Activated CD4-positive, alpha-beta T cell treated with anti-CD3 and anti-CD28 coated beads, Interleukin-2, amount 10 ng/mL, durations not matched to agents 24 days and 14 days (primary cell): ENCODE measurements around the gene MPZ. TPM values are rescaled to one million over a fixed set of nuclear protein-coding genes. Genes with fewer than 3 reads are reported as not detected.

Experiments used
- DNase-seq: peaks from one replicate; pipeline ENCODE4 v3.0.0; 2022
- H3K27ac Mint-ChIP-seq: one replicate; pipeline ENCODE4 v1.8.0; 2022; ENCODE audit warnings: mild to moderate bottlenecking, mixed read lengths
- H3K27me3 Mint-ChIP-seq: one replicate; pipeline ENCODE4 v1.8.0; 2022; ENCODE audit warnings: mixed read lengths
- H3K36me3 Mint-ChIP-seq: one replicate; pipeline ENCODE4 v1.8.0; 2022; ENCODE audit warnings: low read depth, mild to moderate bottlenecking, mixed read lengths
- H3K4me1 Mint-ChIP-seq: one replicate; pipeline ENCODE4 v1.8.0; 2021; ENCODE audit warnings: mixed read lengths
- H3K4me3 Mint-ChIP-seq: one replicate; pipeline ENCODE4 v1.8.0; 2022; ENCODE audit warnings: mild to moderate bottlenecking, moderate library complexity, mixed read lengths
- H3K9me3 Mint-ChIP-seq: one replicate; pipeline ENCODE4 v1.8.0; 2021; ENCODE audit warnings: mixed read lengths
- intact Hi-C: fragments of 100-400 bp; cut with micrococcal nuclease; formaldehyde crosslinking; loops from one replicate; pipeline ENCODE4 v1.15.1; 2023
- total RNA-seq: library from RNA; stranded (reverse); gene quantifications from 2 replicates; pipeline ENCODE4 v1.2.3, GENCODE V29; 2022

Gene MPZ
- total RNA-seq, 1 donor from 2014 or later = 2.8 TPM

DNA sequence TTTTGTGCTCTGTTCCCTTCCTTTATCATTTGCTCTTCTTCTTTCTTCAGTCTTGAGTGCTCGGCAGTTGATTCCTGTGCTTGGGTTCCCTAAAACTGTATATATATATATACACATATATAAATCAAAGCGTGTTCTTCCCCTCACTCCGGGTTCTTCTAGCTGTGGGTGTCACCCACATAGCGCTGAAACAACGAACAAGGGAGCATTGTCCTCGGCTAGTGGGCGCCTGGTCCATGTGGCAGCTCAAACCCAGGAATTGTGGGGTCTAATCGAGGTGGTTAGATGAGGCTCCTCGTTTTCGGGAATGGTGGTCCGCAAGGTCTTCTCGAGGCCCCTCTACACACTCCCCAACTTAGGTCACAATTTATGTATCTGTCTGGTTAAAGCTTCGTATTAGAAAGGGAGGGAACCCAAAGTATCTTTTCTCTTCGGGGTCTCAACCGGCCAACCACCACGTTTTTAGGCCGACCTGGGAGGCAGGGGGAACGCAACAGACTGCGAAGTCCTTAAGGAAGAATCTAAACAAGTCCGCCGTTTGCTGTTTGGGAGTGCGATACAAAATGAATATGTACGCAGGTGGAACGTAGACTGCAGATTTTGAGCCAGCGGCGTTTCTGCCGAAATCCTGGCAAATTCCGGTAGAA lies 3.9 kb upstream of the MPZ start:
- H3K4me1 Mint-ChIP-seq = peaks cover 22% of the 10 kb centered on the region
- peak overlapping the region; percentile 97 for H3K4me3 Mint-ChIP-seq
- intact Hi-C loops = loop anchor here (1.0 to 10.0 kb wide), 3 partner anchors 7 to 87 kb away; partner anchors contain the start of genes CFAP126 and TOMM40L
- H3K27ac Mint-ChIP-seq = peak overlapping the region; percentile 97
- no peaks in the 10 kb centered on the region for H3K36me3 Mint-ChIP-seq
- H3K27me3 Mint-ChIP-seq = no peaks in the 10 kb centered on the region
- no peak for DNase-seq
- no peaks in the 10 kb centered on the region for H3K9me3 Mint-ChIP-seq

DNA sequence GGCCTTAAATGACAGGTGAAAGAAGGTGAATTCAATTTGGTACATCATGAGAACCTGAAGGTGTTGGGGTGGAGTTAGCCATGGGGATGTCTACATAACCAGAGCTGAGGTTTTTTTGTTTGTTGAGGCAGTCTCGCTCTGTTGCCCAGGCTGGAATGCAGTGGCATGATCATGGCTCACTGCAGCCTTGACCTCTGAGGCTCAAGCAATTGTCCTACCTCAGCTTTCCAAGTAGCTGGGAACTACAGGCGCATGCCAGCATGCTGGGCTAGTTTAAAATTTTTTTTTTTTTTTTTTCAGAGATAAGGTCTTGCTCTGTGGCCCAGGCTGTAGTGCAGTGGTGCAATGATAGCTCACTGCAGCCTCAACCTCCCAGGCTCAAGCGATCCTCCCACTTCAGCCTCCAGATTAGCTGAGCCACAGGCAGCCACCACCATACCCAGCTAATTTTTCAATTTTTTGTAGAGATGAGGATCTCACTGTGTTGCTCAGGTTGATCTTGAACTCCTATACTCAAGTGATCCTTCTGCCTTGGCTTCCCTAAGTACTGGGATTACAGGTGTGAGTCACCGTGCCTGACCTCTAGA lies 1.9 kb upstream of the MPZ start:
- no peak for DNase-seq
- no peaks in the 10 kb centered on the region for H3K27me3 Mint-ChIP-seq
- no peaks in the 10 kb centered on the region for H3K36me3 Mint-ChIP-seq
- H3K9me3 Mint-ChIP-seq = no peaks in the 10 kb centered on the region
- intact Hi-C loops = loop anchor here (10.0 kb wide), 1 partner anchor 53 kb away; the partner anchor contains the start of gene CFAP126
- H3K27ac Mint-ChIP-seq = no peak overlapping the region
- no peak overlapping the region for H3K4me3 Mint-ChIP-seq
- peaks cover 33% of the 10 kb centered on the region for H3K4me1 Mint-ChIP-seq

DNA sequence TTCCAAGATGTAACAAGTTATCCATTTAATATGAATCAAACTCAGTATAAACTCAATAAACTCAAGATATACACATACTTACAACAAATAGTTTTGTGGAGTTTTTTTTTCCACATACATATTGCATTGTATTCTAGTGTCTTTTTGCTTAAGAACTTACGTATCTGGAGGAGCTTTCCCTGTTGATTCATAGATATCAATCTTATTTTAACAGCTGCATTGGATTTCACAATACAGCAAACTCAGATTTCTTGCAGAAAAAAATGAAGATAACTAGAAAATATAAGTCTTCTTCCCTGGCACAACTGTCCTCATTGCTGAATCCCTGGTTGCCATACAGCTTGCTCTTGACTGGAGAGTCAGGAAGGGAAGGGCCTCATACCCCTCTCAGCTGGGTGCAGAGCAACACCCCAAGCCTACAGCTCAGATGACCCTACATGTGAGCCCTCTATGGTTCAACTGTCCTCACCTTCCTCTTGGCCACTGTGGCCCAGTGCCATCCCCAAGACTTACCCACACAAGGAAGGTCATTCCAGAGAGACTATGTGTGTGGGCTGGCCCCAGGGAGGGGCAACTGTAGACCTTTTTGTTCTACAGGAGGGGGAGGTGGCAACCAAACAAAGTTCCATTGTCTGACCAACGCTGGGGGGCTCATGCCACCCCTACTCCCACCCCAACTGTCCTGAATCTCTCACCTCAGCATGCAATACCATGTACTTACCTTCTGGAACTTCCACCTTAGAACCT lies 1.7 kb downstream of the MPZ start:
- no peak overlapping the region for H3K27ac Mint-ChIP-seq
- DNase-seq = no peak
- peaks cover 38% of the 10 kb centered on the region for H3K4me1 Mint-ChIP-seq
- intact Hi-C loops = loop anchor here (2.0 kb wide), 1 partner anchor 75 kb away; no protein-coding TSS in a partner anchor
- no peak overlapping the region for H3K4me3 Mint-ChIP-seq
- H3K36me3 Mint-ChIP-seq = peaks cover 6% of the 10 kb centered on the region
- no peaks in the 10 kb centered on the region for H3K27me3 Mint-ChIP-seq
- no peaks in the 10 kb centered on the region for H3K9me3 Mint-ChIP-seq

DNA sequence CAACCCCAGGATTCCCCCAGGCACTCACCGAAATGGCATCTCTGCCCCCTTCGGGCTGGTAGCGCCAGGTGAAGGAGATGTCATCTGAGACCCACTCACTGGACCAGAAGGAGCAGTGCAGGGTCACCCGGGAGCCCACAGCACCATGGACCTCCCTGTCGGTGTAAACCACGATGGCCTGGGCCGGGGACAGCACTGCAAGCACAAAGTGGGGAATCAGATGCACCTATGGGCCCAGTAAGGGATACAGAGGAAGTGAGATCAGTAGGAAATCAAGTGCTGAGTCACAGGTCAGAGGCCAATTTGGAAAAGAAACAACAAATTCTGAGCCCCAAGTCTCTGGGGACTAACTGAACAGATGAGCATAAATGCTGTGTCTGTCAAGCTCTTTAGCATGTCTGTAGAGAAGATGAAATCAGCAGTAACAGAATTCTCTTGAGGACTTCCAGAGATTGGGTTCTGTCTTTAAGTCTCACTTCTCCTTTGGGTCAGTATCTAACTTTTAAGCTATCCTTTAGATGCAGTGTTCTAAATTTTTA lies 2.5 kb downstream of the MPZ start:
- Mint-ChIP-seq H3K9me3 (no peaks in the 10 kb centered on the region), H3K4me1 (peaks cover 38% of the 10 kb centered on the region), H3K27ac (peak overlapping the region; percentile 67), H3K27me3 (no peaks in the 10 kb centered on the region), H3K4me3 (peak overlapping the region; percentile 17), H3K36me3 (peaks cover 6% of the 10 kb centered on the region)
- intact Hi-C loops = loop anchor here (2.0 kb wide), 1 partner anchor 76 kb away; no protein-coding TSS in a partner anchor
- peak; percentile 71 for DNase-seq

DNA sequence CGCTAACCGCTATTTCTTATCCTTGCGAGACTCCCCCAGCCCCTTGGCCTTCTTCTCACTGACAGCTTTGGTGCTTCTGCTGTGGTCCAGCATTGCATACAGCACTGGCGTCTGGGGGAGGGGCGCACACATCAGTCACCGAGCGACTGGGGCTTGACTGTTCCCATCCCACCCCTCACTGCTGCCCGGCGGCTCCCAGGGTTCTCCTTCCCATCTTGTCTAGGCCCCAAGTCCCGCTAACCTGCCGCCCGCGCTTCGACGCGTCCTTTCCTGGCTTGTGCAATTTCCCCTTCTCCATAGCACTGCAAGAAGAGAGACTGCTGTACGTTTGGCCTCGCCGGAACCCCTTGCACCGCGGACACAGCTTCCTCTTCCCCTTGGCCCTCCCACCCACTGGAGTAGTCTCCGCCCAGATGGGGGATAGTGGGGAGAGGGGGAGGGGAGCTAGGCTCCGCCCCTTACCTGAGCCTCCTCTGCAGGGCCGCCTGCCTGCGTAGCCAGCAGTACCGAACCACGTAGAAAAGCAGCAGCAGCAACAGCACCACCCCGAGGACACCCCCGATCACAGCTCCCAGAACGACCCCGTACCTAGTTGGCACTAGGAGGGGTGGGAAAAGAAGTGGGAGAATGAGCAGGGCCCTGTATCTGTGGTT lies 3.8 kb downstream of the MPZ start:
- no peaks in the 10 kb centered on the region for H3K27me3 Mint-ChIP-seq
- peak overlapping the region; percentile 92 for H3K27ac Mint-ChIP-seq
- peaks cover 6% of the 10 kb centered on the region for H3K36me3 Mint-ChIP-seq
- H3K9me3 Mint-ChIP-seq = no peaks in the 10 kb centered on the region
- peak; percentile 96 for DNase-seq
- peak overlapping the region; percentile 99 for H3K4me3 Mint-ChIP-seq
- H3K4me1 Mint-ChIP-seq = peaks cover 38% of the 10 kb centered on the region
- intact Hi-C loops = loop anchor here (1.0 to 2.0 kb wide), 2 partner anchors 8 to 77 kb away; partner anchors contain the start of gene SDHC

DNA sequence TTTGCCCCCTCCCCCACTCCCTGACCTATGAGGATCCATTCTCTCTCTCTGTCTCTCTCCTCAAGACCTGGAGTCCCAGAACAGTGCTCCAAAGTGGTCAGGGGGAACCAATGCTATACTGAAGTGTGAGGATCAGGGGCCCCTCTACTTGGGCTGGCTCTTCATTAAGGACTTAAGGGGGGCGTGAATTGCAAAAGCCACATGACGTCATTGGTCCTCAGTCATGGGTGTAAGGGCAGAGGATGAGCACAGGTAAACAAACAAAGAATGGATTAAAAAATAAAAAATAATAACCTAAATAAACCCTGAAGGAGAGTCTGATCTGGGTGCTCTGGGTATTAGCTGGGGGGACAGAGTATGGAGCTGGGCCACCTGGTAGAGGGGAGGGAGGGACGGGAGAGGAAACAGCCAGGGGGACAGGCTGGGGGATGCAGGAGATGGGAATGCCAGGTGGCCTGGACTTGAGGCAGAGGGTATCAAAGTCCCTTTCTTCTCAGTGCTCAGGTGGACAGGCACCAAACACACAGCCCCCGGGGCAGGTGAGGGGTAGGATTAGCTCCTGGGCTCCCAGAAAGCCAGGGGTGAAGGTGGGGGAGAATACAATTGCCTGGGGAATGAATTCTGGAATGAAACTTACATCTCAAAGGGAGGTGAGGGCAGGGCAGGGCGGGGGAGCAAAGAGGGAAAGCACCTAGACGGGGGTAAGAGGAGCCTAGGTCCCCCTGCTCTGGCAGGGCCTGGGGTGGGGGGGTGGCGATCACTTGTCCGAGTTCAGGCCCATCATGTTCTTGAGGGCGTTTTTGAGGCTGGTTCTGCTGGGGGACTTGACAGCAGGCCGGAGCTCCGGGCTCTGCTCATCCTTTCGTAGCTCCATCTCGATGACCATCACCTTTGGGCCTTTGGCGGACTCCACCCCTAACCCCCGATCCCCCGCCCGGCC lies 4.6 kb downstream of the MPZ start:
- DNase-seq = no peak
- Mint-ChIP-seq H3K27me3 (no peaks in the 10 kb centered on the region), H3K36me3 (peaks cover 6% of the 10 kb centered on the region), H3K9me3 (no peaks in the 10 kb centered on the region), H3K4me1 (peaks cover 38% of the 10 kb centered on the region), H3K4me3 (peak overlapping the region; percentile 99), H3K27ac (peak overlapping the region; percentile 87)
- intact Hi-C loops = no loop called here

DNA sequence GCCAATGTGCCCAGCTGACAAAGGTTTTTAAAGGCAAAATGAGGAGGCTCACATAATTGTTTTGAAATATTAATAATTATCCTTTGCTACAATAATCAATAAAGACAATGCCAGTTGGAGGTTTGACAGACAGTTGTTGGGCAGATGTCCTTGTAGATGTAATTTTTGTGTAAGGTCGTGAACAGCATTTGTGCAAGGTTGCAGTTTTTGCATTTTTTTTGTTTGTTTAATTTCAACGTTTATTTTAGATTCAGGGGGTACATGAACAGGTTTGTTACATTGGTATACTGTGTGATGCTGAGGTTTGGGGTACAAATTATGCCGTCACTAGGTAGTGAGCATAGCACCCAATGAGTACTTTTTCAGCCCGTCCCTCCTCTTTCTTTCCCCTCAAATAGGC lies 9.3 kb downstream of the MPZ start:
- no peaks in the 10 kb centered on the region for H3K9me3 Mint-ChIP-seq

DNA sequence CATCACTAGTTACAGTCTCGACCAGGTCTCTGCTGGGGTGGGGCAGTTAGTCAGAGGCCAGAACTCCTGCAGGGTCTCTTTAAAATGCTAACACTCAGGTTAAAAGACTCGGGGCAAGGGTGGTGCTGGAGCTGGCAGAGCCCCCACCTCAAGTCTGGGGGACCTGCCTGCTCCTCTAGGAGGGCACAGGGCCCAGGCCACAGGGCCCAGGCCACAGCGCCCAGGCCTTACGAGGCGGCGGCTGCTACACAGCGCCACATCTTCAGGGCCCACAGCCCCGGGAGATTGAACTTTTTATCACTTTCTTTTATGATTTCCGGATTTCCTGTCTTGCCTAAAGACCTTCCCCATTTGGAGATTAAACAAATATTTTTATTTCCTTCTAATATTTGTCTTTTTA lies 10.4 kb downstream of the MPZ start:
- no peak overlapping the region for H3K27ac Mint-ChIP-seq
- no peak overlapping the region for H3K4me3 Mint-ChIP-seq
- H3K27me3 Mint-ChIP-seq = no peaks in the 10 kb centered on the region
- peaks cover 11% of the 10 kb centered on the region for H3K4me1 Mint-ChIP-seq
- no peaks in the 10 kb centered on the region for H3K9me3 Mint-ChIP-seq
- no peak for DNase-seq
- intact Hi-C loops = no loop called here
- H3K36me3 Mint-ChIP-seq = peaks cover 4% of the 10 kb centered on the region

More for the DNA sequence above, 9.3 kb downstream of the MPZ start:
- no peak overlapping the region for H3K4me3 Mint-ChIP-seq
- no peaks in the 10 kb centered on the region for H3K27me3 Mint-ChIP-seq
- peaks cover 19% of the 10 kb centered on the region for H3K4me1 Mint-ChIP-seq
- peaks cover 4% of the 10 kb centered on the region for H3K36me3 Mint-ChIP-seq
- no peak for DNase-seq
- H3K27ac Mint-ChIP-seq = no peak overlapping the region
- intact Hi-C loops = no loop called here

DNA sequence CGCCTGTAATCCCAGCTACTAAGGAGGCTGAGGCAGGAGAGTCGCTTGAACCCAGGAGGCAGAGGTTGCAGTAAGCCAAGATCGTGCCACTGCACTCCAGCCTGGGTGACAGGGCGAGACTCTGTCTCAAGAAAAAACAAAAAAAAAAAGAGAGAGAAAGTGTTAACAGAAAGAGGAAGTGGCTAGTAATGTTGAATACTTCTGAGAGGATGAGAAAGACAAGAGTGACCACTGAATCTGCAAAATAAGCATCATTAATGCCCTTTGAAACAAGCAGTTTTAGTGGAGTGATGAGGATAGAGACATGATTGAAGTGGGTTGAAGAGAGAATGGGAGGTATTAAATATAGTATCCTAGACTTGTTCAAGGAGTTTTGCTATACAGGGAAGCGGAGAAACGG lies 11.7 kb downstream of the MPZ start:
- DNase-seq = no peak
- Mint-ChIP-seq H3K36me3 (no peaks in the 10 kb centered on the region), H3K4me3 (no peak overlapping the region), H3K27me3 (no peaks in the 10 kb centered on the region), H3K4me1 (peaks cover 3% of the 10 kb centered on the region), H3K27ac (no peak overlapping the region), H3K9me3 (no peaks in the 10 kb centered on the region)
- intact Hi-C loops = no loop called here

DNA sequence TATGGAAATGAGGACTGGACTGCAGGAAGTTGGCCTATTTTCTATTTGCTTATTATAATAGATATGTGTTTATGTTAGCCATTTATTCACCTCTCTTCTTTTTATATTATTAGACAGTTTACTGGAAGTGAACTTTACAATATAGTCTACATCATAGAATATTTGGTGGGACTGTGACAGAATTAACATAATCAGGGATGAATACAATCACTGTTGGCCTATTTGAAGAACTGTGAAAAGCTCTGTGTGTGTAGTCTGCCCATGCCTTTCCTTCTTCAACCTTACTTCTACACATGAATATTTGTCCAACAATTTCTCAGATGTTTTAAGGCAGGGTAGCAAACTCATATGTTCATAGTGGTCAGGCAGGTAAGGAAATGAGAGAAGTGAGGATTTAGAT lies 12.4 kb downstream of the MPZ start:
- no peak overlapping the region for H3K27ac Mint-ChIP-seq

DNA sequence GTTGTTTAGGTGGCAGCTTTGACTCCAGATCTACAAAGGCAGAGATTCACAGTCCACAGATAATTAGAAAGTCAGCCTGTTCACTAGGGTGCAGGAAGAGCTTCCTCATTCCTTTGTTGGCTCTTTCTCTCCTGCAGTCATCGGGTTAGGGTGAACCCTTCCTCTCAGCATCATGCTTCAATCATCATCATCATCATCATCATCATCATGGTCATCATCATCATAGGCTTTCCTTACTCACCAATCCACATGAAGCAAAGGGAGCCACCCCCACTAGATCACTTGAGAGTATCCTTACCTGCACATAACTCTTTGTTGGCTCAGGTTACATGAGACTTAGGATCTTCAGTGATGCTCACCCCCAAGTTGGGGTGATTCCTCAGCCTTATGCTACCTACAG lies 19.0 kb downstream of the MPZ start:
- H3K27me3 Mint-ChIP-seq = no peaks in the 10 kb centered on the region
- H3K9me3 Mint-ChIP-seq = no peaks in the 10 kb centered on the region
- intact Hi-C loops = loop anchor here (1.0 to 5.0 kb wide), 2 partner anchors 63 to 83 kb away; no protein-coding TSS in a partner anchor
- H3K36me3 Mint-ChIP-seq = no peaks in the 10 kb centered on the region
- H3K4me3 Mint-ChIP-seq = no peak overlapping the region
- H3K27ac Mint-ChIP-seq = no peak overlapping the region
- no peaks in the 10 kb centered on the region for H3K4me1 Mint-ChIP-seq
- DNase-seq = no peak

More for the DNA sequence above, 12.4 kb downstream of the MPZ start:
- DNase-seq = no peak
- Mint-ChIP-seq H3K4me1 (peaks cover 3% of the 10 kb centered on the region), H3K36me3 (no peaks in the 10 kb centered on the region), H3K4me3 (no peak overlapping the region), H3K9me3 (no peaks in the 10 kb centered on the region), H3K27me3 (no peaks in the 10 kb centered on the region)
- intact Hi-C loops = no loop called here

DNA sequence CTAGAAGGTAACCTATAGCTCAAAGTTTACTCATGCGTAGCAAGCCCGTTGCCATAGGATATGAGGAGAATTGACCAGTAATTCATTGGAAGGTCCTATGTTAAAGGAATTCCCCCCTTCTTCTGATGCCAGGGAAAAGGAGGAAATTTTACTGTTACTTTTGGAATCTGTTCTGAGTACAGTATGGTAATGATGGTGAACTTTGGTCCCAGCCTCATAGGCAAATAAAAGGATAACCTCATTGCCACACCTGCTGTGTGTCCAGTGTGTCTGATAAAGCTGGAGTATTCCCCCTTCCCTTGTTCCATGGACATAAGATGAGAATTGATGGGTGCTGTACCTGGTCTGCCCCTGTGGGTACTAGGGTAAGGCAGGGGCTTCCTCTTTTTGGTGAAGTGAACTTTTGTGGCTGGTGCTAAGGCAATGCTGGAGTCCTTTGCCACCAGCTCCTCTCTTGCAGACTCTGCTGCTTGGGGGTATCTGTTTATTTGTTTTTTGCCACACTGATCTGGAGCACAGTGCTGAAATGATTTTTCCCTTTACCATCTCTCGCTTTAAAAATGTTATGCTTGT lies 22.2 kb downstream of the MPZ start:
- DNase-seq = no peak
- intact Hi-C loops = no loop called here
- no peak overlapping the region for H3K27ac Mint-ChIP-seq
- peaks cover 21% of the 10 kb centered on the region for H3K27me3 Mint-ChIP-seq
- no peaks in the 10 kb centered on the region for H3K36me3 Mint-ChIP-seq
- H3K4me3 Mint-ChIP-seq = no peak overlapping the region
- no peaks in the 10 kb centered on the region for H3K9me3 Mint-ChIP-seq
- no peaks in the 10 kb centered on the region for H3K4me1 Mint-ChIP-seq
